HepG2 (cell line): Measurements from ENCODE around the gene STARD13. TPM values are rescaled to one million over a fixed set of nuclear protein-coding genes. Genes with fewer than 3 reads are reported as not detected.
A peak's percentile ranks its signal among the peaks of the same experiment; 100 is the strongest.

Experiments
- CCAR2 ChIP-seq: fragments of 200-400 bp; formaldehyde crosslinking; optimal IDR thresholded peaks from 2 replicates; pipeline ENCODE3; 2018; ENCODE audit warnings: low read depth, mild to moderate bottlenecking, low read length, moderate library complexity
- EHMT2 ChIP-seq: fragments of 200-600 bp; sonication (generic); IDR thresholded peaks from 2 replicates; pipeline ENCODE4 v1.7.0; 2017; ENCODE audit warnings: antibody characterized with exemption, low read depth, low read length, borderline replicate concordance
- FOXC1 ChIP-seq: sonication (generic); formaldehyde crosslinking; IDR thresholded peaks from 2 replicates; pipeline ENCODE4 v1.8.0; 2022; ENCODE audit warnings: mild to moderate bottlenecking, missing genetic modification reagents, borderline replicate concordance
- JUNB ChIP-seq: sonication (generic); formaldehyde crosslinking; IDR thresholded peaks from 2 replicates; pipeline ENCODE4 v1.8.0; 2022; ENCODE audit warnings: missing genetic modification reagents, mild to moderate bottlenecking, borderline replicate concordance
- MAFK ChIP-seq, 2 experiments: IDR thresholded peaks in 1 of 2; conservative IDR thresholded peaks in 1 of 2; 2 replicates each; pipeline ENCODE4 v1.6.1; 2011; ENCODE audit warnings: improper control_type of control experiment in 2 of 2, low read length in 2 of 2
- NCOA2 ChIP-seq: sonication (generic); formaldehyde crosslinking; IDR thresholded peaks from 2 replicates; pipeline ENCODE4 v1.8.0; 2022; ENCODE audit warnings: inconsistent platforms
- NKX3-1 ChIP-seq: sonication (generic); formaldehyde crosslinking; IDR thresholded peaks from 2 replicates; pipeline ENCODE4 v1.5.0; 2020; ENCODE audit warnings: missing genetic modification reagents
- NR2C2 ChIP-seq: sonication (generic); formaldehyde crosslinking; IDR thresholded peaks from 2 replicates; pipeline ENCODE4 v1.4.0; 2020; ENCODE audit warnings: missing genetic modification reagents, mild to moderate bottlenecking, moderate library complexity, borderline replicate concordance
- SNAI1 ChIP-seq: sonication (generic); formaldehyde crosslinking; IDR thresholded peaks from 2 replicates; pipeline ENCODE4 v1.5.0; 2020; ENCODE audit warnings: mild to moderate bottlenecking, missing genetic modification reagents, borderline replicate concordance
- SP140L ChIP-seq: sonication (generic); formaldehyde crosslinking; IDR thresholded peaks from 2 replicates; pipeline ENCODE4 v1.4.0; 2020; ENCODE audit warnings: missing genetic modification reagents, borderline replicate concordance
- ZFX ChIP-seq: sonication (generic); formaldehyde crosslinking; IDR thresholded peaks from 2 replicates; pipeline ENCODE4 v1.4.0; 2020; ENCODE audit warnings: mild to moderate bottlenecking, low read depth, missing genetic modification reagents, moderate library complexity
- ZNF256 ChIP-seq: sonication (generic); formaldehyde crosslinking; conservative IDR thresholded peaks from 2 replicates; pipeline ENCODE4 v1.4.0; 2020; ENCODE audit warnings: missing genetic modification reagents
- ZNF431 ChIP-seq: sonication (generic); formaldehyde crosslinking; IDR thresholded peaks from 2 replicates; pipeline ENCODE4 v1.9.0; 2022; ENCODE audit warnings: missing genetic modification reagents, low read depth, mild to moderate bottlenecking, borderline replicate concordance
- ZNF720 ChIP-seq: sonication (generic); formaldehyde crosslinking; IDR thresholded peaks from 2 replicates; pipeline ENCODE4 v1.4.0; 2020; ENCODE audit warnings: missing genetic modification reagents
- ZNF724P ChIP-seq: sonication (generic); formaldehyde crosslinking; IDR thresholded peaks from 2 replicates; pipeline ENCODE4 v1.8.0; 2022; ENCODE audit warnings: missing genetic modification reagents, borderline replicate concordance
- ZSCAN31 ChIP-seq: sonication (generic); formaldehyde crosslinking; IDR thresholded peaks from 2 replicates; pipeline ENCODE4 v1.5.0; 2020; ENCODE audit warnings: low read depth, mild to moderate bottlenecking, missing genetic modification reagents
- polyA plus RNA-seq, 8 experiments: library from polyadenylated mRNA; depleted of rRNA in 3 of 8; stranded (reverse) in 7 of 8; unstranded in 1 of 8; fragments of >200 nt; fragmentation: Illumina TruSeq in 4 of 8; extraction: Trizol in 4 of 8; gene quantifications; 2 replicates each; pipeline versions ENCODE4 v1.2.1 to v1.2.3, GENCODE V29; 2011 to 2016; ENCODE audit warnings: low read depth in 4 of 8, missing spikeins in 1 of 8, mixed read lengths in 1 of 8; ENCODE audit not compliant: insufficient read depth in 1 of 8
- total RNA-seq, 5 experiments: library from RNA; depleted of rRNA; stranded (reverse); fragments of >200 nt; fragmentation: Illumina TruSeq; extraction: Trizol; gene quantifications; 2 replicates each; pipeline ENCODE4 v1.2.3, GENCODE V29; 2016; ENCODE audit warnings: low read depth in 1 of 5
- TF ChIP-seq, protein P1 (sequence below): IDR thresholded peaks from 2 replicates; pipeline ENCODE4 v1.6.1; 2016; ENCODE audit warnings: low read depth, missing genetic modification reagents, missing compliant biosample characterization
- TF ChIP-seq, protein P2 (sequence below): sonication (generic); formaldehyde crosslinking; IDR thresholded peaks from 2 replicates; pipeline ENCODE4 v1.5.0; 2020; ENCODE audit warnings: mild to moderate bottlenecking, low read depth, missing genetic modification reagents, borderline replicate concordance
- TF ChIP-seq, protein P3 (sequence below): sonication (generic); formaldehyde crosslinking; IDR thresholded peaks from 2 replicates; pipeline ENCODE4 v1.5.1; 2020; ENCODE audit warnings: missing genetic modification reagents, mild to moderate bottlenecking, borderline replicate concordance
- TF ChIP-seq, protein P4 (sequence below): sonication (generic); formaldehyde crosslinking; IDR thresholded peaks from 2 replicates; pipeline ENCODE4 v1.5.0; 2020; ENCODE audit warnings: missing genetic modification reagents

Gene STARD13
- total and polyA plus RNA-seq, 2 of the 13 experiments (the other 11 are each of a cell fraction or from before 2014, with no cell fraction given): 12.8 to 14.3 TPM

DNA sequence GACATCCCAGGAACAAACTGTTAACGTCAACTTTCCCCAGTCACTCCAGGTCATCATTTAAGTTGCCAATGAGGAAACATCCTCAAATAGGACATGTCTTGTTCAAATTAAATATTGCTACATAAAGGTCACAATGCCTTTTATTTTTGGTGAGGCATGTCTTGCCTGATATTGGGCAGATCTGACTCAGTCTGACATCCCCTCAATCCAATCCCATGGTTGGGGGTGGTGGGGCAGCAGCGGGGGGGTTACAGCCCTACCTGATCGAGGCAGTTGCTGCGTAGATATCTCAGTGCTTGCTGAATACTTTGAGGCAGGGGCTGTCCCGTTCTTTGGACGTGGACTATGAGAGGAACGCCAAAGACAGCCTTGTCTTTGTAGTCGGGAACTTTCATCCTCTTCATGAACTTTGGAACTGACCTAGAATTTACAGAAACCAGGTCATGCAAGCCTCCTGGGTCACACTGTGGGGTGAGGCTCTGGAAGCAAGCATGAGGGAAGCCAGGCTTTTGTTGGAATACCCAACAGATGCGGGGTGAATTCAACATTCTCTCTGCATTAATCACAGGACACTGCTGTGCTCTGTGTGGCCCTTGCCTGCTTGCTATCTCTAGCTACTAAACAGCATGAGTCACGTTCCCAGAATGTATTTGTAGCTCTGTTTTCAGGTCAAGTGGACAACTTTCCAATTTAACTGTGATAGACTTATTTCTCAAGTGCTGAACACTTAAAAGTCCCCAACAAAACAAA lies 159.6 kb downstream of the STARD13 start (continued):
- TF ChIP-seq SNAI1 (CRISPR knock-in tag): no peak
- TF ChIP-seq, protein P1, sequence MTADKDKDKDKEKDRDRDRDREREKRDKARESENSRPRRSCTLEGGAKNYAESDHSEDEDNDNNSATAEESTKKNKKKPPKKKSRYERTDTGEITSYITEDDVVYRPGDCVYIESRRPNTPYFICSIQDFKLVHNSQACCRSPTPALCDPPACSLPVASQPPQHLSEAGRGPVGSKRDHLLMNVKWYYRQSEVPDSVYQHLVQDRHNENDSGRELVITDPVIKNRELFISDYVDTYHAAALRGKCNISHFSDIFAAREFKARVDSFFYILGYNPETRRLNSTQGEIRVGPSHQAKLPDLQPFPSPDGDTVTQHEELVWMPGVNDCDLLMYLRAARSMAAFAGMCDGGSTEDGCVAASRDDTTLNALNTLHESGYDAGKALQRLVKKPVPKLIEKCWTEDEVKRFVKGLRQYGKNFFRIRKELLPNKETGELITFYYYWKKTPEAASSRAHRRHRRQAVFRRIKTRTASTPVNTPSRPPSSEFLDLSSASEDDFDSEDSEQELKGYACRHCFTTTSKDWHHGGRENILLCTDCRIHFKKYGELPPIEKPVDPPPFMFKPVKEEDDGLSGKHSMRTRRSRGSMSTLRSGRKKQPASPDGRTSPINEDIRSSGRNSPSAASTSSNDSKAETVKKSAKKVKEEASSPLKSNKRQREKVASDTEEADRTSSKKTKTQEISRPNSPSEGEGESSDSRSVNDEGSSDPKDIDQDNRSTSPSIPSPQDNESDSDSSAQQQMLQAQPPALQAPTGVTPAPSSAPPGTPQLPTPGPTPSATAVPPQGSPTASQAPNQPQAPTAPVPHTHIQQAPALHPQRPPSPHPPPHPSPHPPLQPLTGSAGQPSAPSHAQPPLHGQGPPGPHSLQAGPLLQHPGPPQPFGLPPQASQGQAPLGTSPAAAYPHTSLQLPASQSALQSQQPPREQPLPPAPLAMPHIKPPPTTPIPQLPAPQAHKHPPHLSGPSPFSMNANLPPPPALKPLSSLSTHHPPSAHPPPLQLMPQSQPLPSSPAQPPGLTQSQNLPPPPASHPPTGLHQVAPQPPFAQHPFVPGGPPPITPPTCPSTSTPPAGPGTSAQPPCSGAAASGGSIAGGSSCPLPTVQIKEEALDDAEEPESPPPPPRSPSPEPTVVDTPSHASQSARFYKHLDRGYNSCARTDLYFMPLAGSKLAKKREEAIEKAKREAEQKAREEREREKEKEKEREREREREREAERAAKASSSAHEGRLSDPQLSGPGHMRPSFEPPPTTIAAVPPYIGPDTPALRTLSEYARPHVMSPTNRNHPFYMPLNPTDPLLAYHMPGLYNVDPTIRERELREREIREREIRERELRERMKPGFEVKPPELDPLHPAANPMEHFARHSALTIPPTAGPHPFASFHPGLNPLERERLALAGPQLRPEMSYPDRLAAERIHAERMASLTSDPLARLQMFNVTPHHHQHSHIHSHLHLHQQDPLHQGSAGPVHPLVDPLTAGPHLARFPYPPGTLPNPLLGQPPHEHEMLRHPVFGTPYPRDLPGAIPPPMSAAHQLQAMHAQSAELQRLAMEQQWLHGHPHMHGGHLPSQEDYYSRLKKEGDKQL (CRISPR knock-in tag): peak; percentile 81
- TF ChIP-seq SP140L (CRISPR knock-in tag): peak; percentile 81; the same call in 1 of the 2 replicates
- no peak; the same call in 1 of the 2 replicates for TF ChIP-seq EHMT2
- TF ChIP-seq ZNF256: no peak; the same call in 1 of the 2 replicates
- TF ChIP-seq NKX3-1: no peak
- TF ChIP-seq ZNF720 (CRISPR knock-in tag): no peak
- no peak for TF ChIP-seq CCAR2
- peak; percentile 91 for TF ChIP-seq JUNB (CRISPR knock-in tag)
- TF ChIP-seq ZFX (CRISPR knock-in tag): no peak
- TF ChIP-seq ZNF431 (CRISPR knock-in tag): peak; percentile 68; the same call in 1 of the 2 replicates
- no peak for TF ChIP-seq ZSCAN31 (CRISPR knock-in tag)
- TF ChIP-seq, protein P2, sequence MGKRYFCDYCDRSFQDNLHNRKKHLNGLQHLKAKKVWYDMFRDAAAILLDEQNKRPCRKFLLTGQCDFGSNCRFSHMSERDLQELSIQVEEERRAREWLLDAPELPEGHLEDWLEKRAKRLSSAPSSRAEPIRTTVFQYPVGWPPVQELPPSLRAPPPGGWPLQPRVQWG (CRISPR knock-in tag): no peak
- TF ChIP-seq, protein P3, sequence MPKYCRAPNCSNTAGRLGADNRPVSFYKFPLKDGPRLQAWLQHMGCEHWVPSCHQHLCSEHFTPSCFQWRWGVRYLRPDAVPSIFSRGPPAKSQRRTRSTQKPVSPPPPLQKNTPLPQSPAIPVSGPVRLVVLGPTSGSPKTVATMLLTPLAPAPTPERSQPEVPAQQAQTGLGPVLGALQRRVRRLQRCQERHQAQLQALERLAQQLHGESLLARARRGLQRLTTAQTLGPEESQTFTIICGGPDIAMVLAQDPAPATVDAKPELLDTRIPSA (CRISPR knock-in tag): no peak
- TF ChIP-seq, protein P4, sequence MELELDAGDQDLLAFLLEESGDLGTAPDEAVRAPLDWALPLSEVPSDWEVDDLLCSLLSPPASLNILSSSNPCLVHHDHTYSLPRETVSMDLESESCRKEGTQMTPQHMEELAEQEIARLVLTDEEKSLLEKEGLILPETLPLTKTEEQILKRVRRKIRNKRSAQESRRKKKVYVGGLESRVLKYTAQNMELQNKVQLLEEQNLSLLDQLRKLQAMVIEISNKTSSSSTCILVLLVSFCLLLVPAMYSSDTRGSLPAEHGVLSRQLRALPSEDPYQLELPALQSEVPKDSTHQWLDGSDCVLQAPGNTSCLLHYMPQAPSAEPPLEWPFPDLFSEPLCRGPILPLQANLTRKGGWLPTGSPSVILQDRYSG (CRISPR knock-in tag): no peak
- TF ChIP-seq FOXC1: peak; percentile 70; the same call in 1 of the 2 replicates
- peak; percentile 89 for TF ChIP-seq NR2C2 (CRISPR knock-in tag)
- TF ChIP-seq NCOA2 (CRISPR knock-in tag): peak; percentile 95
- peak; percentile 73; the same call in 1 of the 2 replicates for TF ChIP-seq ZNF724P
- TF ChIP-seq MAFK (conservative IDR thresholded peaks at IDR 0.05 in 1 of 2, IDR thresholded peaks at IDR 0.05 in 1 of 2; ENCODE audit: low read length in 2 of 2): no peak
